H1 (cell line): Measurements from ENCODE around the gene FAIM2. TPM values are rescaled to one million over a fixed set of nuclear protein-coding genes. Genes with fewer than 3 reads are reported as not detected.
A peak's percentile ranks its signal among the peaks of the same experiment; 100 is the strongest.

Experiments used
- CTCF ChIA-PET: fragments of 300-600 bp; sonication (Branson Sonifier 250); formaldehyde crosslinking; loops from one replicate; lab custom pipeline; 2021; ENCODE audit not compliant: partially characterized antibody; lab: Charles Lee
- POLR2A ChIA-PET: fragments of 300-600 bp; sonication (Branson Sonifier 250); formaldehyde crosslinking; loops from one replicate; lab custom pipeline; 2021; ENCODE audit warnings: inconsistent platforms; ENCODE audit not compliant: partially characterized antibody; lab: Charles Lee
- DNase-seq, 2 experiments: peaks; one replicate each; pipeline versions ENCODE4 v3.0.0 to v3.0.0-alpha.2; 2010 to 2022; ENCODE audit warnings: low spot score in 2 of 2, low read depth in 1 of 2, mixed read lengths in 1 of 2
- FAIRE-seq: peaks from 2 replicates; lab custom pipeline; 2011; peaks lifted over from hg19 to GRCh38; lab: Jason Lieb, UNC
- H2AFZ ChIP-seq: 2 replicates; pipeline ENCODE4 v1.8.1; 2012; ENCODE audit warnings: low read length, inconsistent platforms
- H2AK5ac ChIP-seq: 2 replicates; pipeline ENCODE4 v1.6.1; 2013; ENCODE audit warnings: low read depth, low read length
- H2BK120ac ChIP-seq: replicated peaks from 2 replicates; pipeline ENCODE3; 2013; ENCODE audit warnings: low read depth, low read length, inconsistent platforms
- H2BK12ac ChIP-seq: 2 replicates; pipeline ENCODE4 v1.6.1; 2013; ENCODE audit warnings: low read depth, low read length
- H2BK15ac ChIP-seq: 2 replicates; pipeline ENCODE4 v1.6.1; 2013; ENCODE audit warnings: low read length
- H2BK20ac ChIP-seq: 2 replicates; pipeline ENCODE4 v1.6.1; 2013; ENCODE audit warnings: low read length
- H2BK5ac ChIP-seq: 2 replicates; pipeline ENCODE4 v1.6.1; 2013; ENCODE audit warnings: low read depth, low read length
- H3K14ac ChIP-seq: 2 replicates; pipeline ENCODE4 v1.6.1; 2013; ENCODE audit warnings: inconsistent platforms; ENCODE audit not compliant: insufficient read length
- H3K18ac ChIP-seq: 2 replicates; pipeline ENCODE4 v1.6.1; 2013; ENCODE audit warnings: low read length; ENCODE audit errors: extremely low read depth
- H3K23ac ChIP-seq: 2 replicates; pipeline ENCODE4 v1.6.1; 2013; ENCODE audit warnings: inconsistent platforms; ENCODE audit not compliant: insufficient read length
- H3K23me2 ChIP-seq: 2 replicates; pipeline ENCODE4 v1.6.1; 2013; ENCODE audit warnings: low read depth, low read length
- H3K27ac ChIP-seq: 2 replicates; pipeline ENCODE4 v1.6.1; 2011; ENCODE audit warnings: low read depth, low read length, inconsistent platforms
- H3K27me3 ChIP-seq, 4 experiments: replicated peaks in 1 of 4; 1 replicate in 1 of 4; 2 replicates in 3 of 4; pipeline versions ENCODE4 v1.6.1 to v1.8.1; 2011 to 2013; ENCODE audit warnings: low read length in 3 of 4, mild to moderate bottlenecking in 3 of 4, inconsistent platforms in 2 of 4, mixed read lengths in 2 of 4, moderate library complexity in 1 of 4; ENCODE audit not compliant: control insufficient read depth in 3 of 4, insufficient read depth in 3 of 4; ENCODE audit errors: extremely low read depth in 1 of 4
- H3K36me3 ChIP-seq, 4 experiments: 2 replicates each; pipeline versions ENCODE4 v1.6.1 to v1.8.1; 2011 to 2013; ENCODE audit warnings: mild to moderate bottlenecking in 4 of 4, low read length in 3 of 4, moderate library complexity in 2 of 4, control low read depth in 1 of 4, inconsistent platforms in 1 of 4; ENCODE audit not compliant: insufficient read depth in 4 of 4, control insufficient read depth in 2 of 4
- H3K4ac ChIP-seq: replicated peaks from 2 replicates; pipeline ENCODE3; 2013; ENCODE audit warnings: low read length, low read depth, mixed read lengths, inconsistent platforms; ENCODE audit not compliant: insufficient read length
- H3K4me1 ChIP-seq, 4 experiments: replicated peaks in 1 of 4; 1 replicate in 1 of 4; 2 replicates in 3 of 4; pipeline versions ENCODE4 v1.6.1 to v1.8.1; 2011 to 2013; ENCODE audit warnings: low read length in 3 of 4, inconsistent platforms in 2 of 4, mixed read lengths in 1 of 4; ENCODE audit not compliant: insufficient read depth in 4 of 4, control insufficient read depth in 3 of 4
- H3K4me2 ChIP-seq, 2 experiments: 2 replicates each; pipeline versions ENCODE4 v1.6.1 to v1.8.1; 2011 to 2013; ENCODE audit warnings: low read depth in 2 of 2, low read length in 2 of 2, control low read depth in 1 of 2, inconsistent platforms in 1 of 2, mild to moderate bottlenecking in 1 of 2; ENCODE audit not compliant: insufficient read depth in 1 of 2
- H3K4me3 ChIP-seq, 4 experiments: fragments of 200-600, 300-600 bp in 1 of 4; sonication (generic), shearing (Covaris generic), sonication (Bioruptor Twin) in 1 of 4; 2 replicates each; pipeline versions ENCODE4 v1.5.1 to v1.8.1; 2011 to 2016; ENCODE audit warnings: low read length in 4 of 4, low read depth in 3 of 4, control low read depth in 2 of 4, inconsistent platforms in 2 of 4, mild to moderate bottlenecking in 2 of 4, mixed read lengths in 1 of 4, moderate library complexity in 1 of 4; ENCODE audit not compliant: insufficient read depth in 2 of 4; ENCODE audit errors: extremely low read depth in 1 of 4
- H3K56ac ChIP-seq: replicated peaks from 2 replicates; pipeline ENCODE3; 2013; ENCODE audit warnings: low read depth, mild to moderate bottlenecking, mixed read lengths, low read length, inconsistent platforms; ENCODE audit not compliant: insufficient read length
- H3K79me1 ChIP-seq: 2 replicates; pipeline ENCODE4 v1.6.1; 2013; ENCODE audit warnings: low read depth, low read length, control low read depth
- H3K79me2 ChIP-seq, 2 experiments: 2 replicates each; pipeline versions ENCODE4 v1.6.1 to v1.8.1; 2012 to 2013; ENCODE audit warnings: low read length in 2 of 2, mild to moderate bottlenecking in 2 of 2, inconsistent platforms in 1 of 2; ENCODE audit not compliant: insufficient read depth in 2 of 2, control insufficient read depth in 1 of 2
- H3K9ac ChIP-seq, 4 experiments: replicated peaks in 1 of 4; 1 replicate in 1 of 4; 2 replicates in 3 of 4; pipeline versions ENCODE4 v1.6.1 to v1.8.1; 2011 to 2013; ENCODE audit warnings: low read depth in 3 of 4, low read length in 3 of 4, control low read depth in 2 of 4, mild to moderate bottlenecking in 2 of 4, moderate library complexity in 2 of 4, inconsistent platforms in 1 of 4; ENCODE audit errors: extremely low read depth in 1 of 4
- H3K9me3 ChIP-seq, 2 experiments: 2 replicates each; pipeline versions ENCODE4 v1.6.1 to v1.8.1; 2012 to 2013; ENCODE audit warnings: mild to moderate bottlenecking in 2 of 2, moderate library complexity in 2 of 2, control low read depth in 1 of 2, inconsistent platforms in 1 of 2, low read depth in 1 of 2, low read length in 1 of 2, mixed read lengths in 1 of 2; ENCODE audit not compliant: insufficient read depth in 2 of 2
- H4K20me1 ChIP-seq, 2 experiments: replicated peaks in 1 of 2; 2 replicates each; pipeline versions ENCODE3 to v1.8.1; 2011 to 2013; ENCODE audit warnings: inconsistent platforms in 2 of 2, low read length in 2 of 2, mild to moderate bottlenecking in 1 of 2; ENCODE audit not compliant: insufficient read depth in 2 of 2, control insufficient read depth in 1 of 2
- H4K5ac ChIP-seq: 2 replicates; pipeline ENCODE4 v1.6.1; 2013; ENCODE audit warnings: low read length, low read depth, mixed read lengths, inconsistent platforms; ENCODE audit not compliant: insufficient read length
- H4K8ac ChIP-seq: 2 replicates; pipeline ENCODE4 v1.8.0; 2013; ENCODE audit warnings: mild to moderate bottlenecking, moderate library complexity, low read length, inconsistent platforms; ENCODE audit not compliant: insufficient read depth; ENCODE audit errors: extremely low read depth
- H4K91ac ChIP-seq: replicated peaks from 2 replicates; pipeline ENCODE3; 2013; ENCODE audit warnings: low read length, mixed read lengths, inconsistent platforms; ENCODE audit not compliant: insufficient read length
- CTBP2 ChIP-seq: IDR thresholded peaks from 2 replicates; pipeline ENCODE4 v1.7.0; 2011; ENCODE audit warnings: borderline replicate concordance, mild to moderate bottlenecking, moderate library complexity, mixed read lengths, low read length; ENCODE audit not compliant: insufficient read depth, insufficient read length
- EP300 ChIP-seq, 2 experiments: IDR thresholded peaks; 1 replicate in 1 of 2; 2 replicates in 1 of 2; pipeline ENCODE4 v1.6.1; 2011 to 2012; ENCODE audit warnings: low read depth in 2 of 2, low read length in 2 of 2, mild to moderate bottlenecking in 2 of 2, borderline replicate concordance in 1 of 2, inconsistent platforms in 1 of 2, moderate library complexity in 1 of 2
- HDAC6 ChIP-seq: IDR thresholded peaks from one replicate; pipeline ENCODE4 v1.7.1; 2012; ENCODE audit warnings: low read depth, mild to moderate bottlenecking, inconsistent platforms, low read length, moderate library complexity
- WGBS, 2 experiments: shearing (Covaris generic) in 1 of 2; methylation state at CpG; one replicate each; pipeline versions ENCODE4 v1.1.6 to v1.1.7; 2013 to 2015; ENCODE audit warnings: low lambda C conversion rate in 2 of 2, mixed read lengths in 2 of 2, inconsistent platforms in 1 of 2, low coverage in 1 of 2, missing lambda C conversion rate in 1 of 2; ENCODE audit not compliant: insufficient replicate concordance in 2 of 2, insufficient coverage in 1 of 2, insufficient read length in 1 of 2; ENCODE audit errors: extremely low coverage in 1 of 2, missing lambda C conversion rate in 1 of 2; 5-methylcytosine and 5-hydroxymethylcytosine counted together
- polyA plus RNA-seq, 7 experiments: library from polyadenylated mRNA; depleted of rRNA in 3 of 7; stranded (reverse) in 5 of 7; unstranded in 2 of 7; fragments of >200 nt in 5 of 7; fragments of 200-250 nt in 2 of 7; gene quantifications; 1 replicate in 5 of 7; 2 replicates in 1 of 7; 4 replicates in 1 of 7; pipeline versions ENCODE4 v1.2.1 to v1.2.3, GENCODE V29; 2011 to 2013; ENCODE audit warnings: missing spikeins in 2 of 7, mixed read lengths in 2 of 7
- total RNA-seq: library from RNA; stranded (reverse); fragmentation: NEBNext Ultra II Directional; extraction: Animal tissue kit (Norgen Biotek cat#: 25700); gene quantifications from 2 replicates; pipeline ENCODE4 v1.2.1, GENCODE V29; 2021

FAIM2 gene
- total and polyA plus RNA-seq, 2 of the 8 experiments (the other 6 are each of a cell fraction or from before 2014, with no cell fraction given) = 0.89 to 1.3 TPM

DNA sequence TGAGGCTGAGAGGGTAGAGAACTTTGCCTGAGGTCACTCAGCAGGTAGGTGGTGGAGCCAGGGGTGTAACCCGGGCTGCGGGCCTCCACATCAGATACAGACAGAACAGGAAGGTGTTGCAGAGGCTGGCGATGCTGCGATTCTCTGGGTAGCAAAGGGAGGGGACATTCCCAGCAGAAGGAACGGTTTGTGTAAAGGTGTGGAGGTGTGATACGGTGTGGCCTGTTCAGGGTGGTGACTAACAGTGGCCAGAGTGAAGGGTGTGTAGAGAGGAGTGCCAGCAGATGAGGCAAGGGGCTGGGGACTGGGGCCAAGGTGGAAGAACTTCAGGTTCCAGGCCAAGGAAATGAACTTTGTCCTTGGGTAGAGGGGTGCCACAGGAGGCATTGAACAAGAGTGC is 18.2 kb upstream of the FAIM2 start:
- Histone ChIP-seq H3K4me2 (no peak overlapping the region), H3K9ac (no peak overlapping the region), H3K4me1 (no peaks in the 10 kb centered on the region; a peak in 1 of 7 replicates), H3K79me2 (no peaks in the 10 kb centered on the region), H2BK12ac (0 out of 2 replicates have a peak overlapping the region, but pooled peaks have one; percentile 5), H3K4me3 (no peak overlapping the region), H3K4ac (no peak overlapping the region), H3K27me3 (no peaks in the 10 kb centered on the region), H3K14ac (no peak overlapping the region), H4K91ac (no peak overlapping the region), H4K20me1 (peaks cover 0 to 2% of the 10 kb centered on the region in 2 experiments), H3K18ac (no peak overlapping the region), H2AFZ (no peak overlapping the region), H3K23ac (no peak overlapping the region), H3K27ac (no peak overlapping the region), H2BK15ac (no peak overlapping the region), H4K8ac (no peak overlapping the region; the same call in 1 of the 2 replicates), H2BK20ac (no peak overlapping the region), H4K5ac (no peak overlapping the region), H3K79me1 (0 out of 2 replicates have a peak, but pooled peaks cover 2% of the 10 kb centered on the region), H2AK5ac (no peak overlapping the region), H3K36me3 (no peaks in the 10 kb centered on the region), H3K23me2 (0 out of 2 replicates have a peak, but pooled peaks cover 2% of the 10 kb centered on the region), H3K9me3 (no peaks in the 10 kb centered on the region), H3K56ac (no peak overlapping the region), H2BK120ac (no peak overlapping the region), H2BK5ac (no peak overlapping the region)
- ChIA-PET CTCF (interaction anchor here (1.0 to 1.5 kb wide), 3 partner anchors 21 to 39 kb away, joined by 3 to 4 read pairs (median 3); no protein-coding TSS in a partner anchor), POLR2A (no interaction called here)
- DNase-seq = no peak
- TF ChIP-seq EP300 (IDR thresholded peaks at IDR 0.05; ENCODE audit: borderline replicate concordance in 1 of 2, low read depth in 2 of 2, low read length in 2 of 2) (no peak), HDAC6 (no peak), CTBP2 (no peak)
- FAIRE-seq = no peak
- whole genome bisulfite sequencing, 2 experiments = 82% methylated on average over 6 of the region's 6 CpGs; no CpG with 5 or more reads in 1 of the 2 experiments
